Astrocyte (in vitro differentiated cells and primary cell): ENCODE results near the gene SH3BP2. TPM values are rescaled to one million over a fixed set of nuclear protein-coding genes. Genes with fewer than 3 reads are reported as not detected.
A peak's percentile ranks its signal among the peaks of the same experiment; 100 is the strongest.

Experiments used
- DNase-seq: peaks from one replicate; pipeline ENCODE4 v3.0.0-alpha.2; 2010; ENCODE audit warnings: low read depth
- FAIRE-seq: peaks from 2 replicates; lab custom pipeline; 2011; peaks lifted over from hg19 to GRCh38; lab: Jason Lieb, UNC
- H2AFZ ChIP-seq: 2 replicates; pipeline ENCODE4 v1.6.0; 2012; ENCODE audit warnings: low read depth, low read length, inconsistent platforms
- H3K27ac ChIP-seq: 2 replicates; pipeline ENCODE4 v1.5.1; 2011; ENCODE audit warnings: low read depth, low read length, inconsistent platforms
- H3K27me3 ChIP-seq: 2 replicates; pipeline ENCODE4 v1.6.0; 2011; ENCODE audit warnings: low read length, inconsistent platforms; ENCODE audit not compliant: insufficient read depth
- H3K36me3 ChIP-seq: 2 replicates; pipeline ENCODE4 v1.5.1; 2011; ENCODE audit warnings: low read length, inconsistent platforms; ENCODE audit not compliant: insufficient read depth
- H3K4me1 ChIP-seq: 2 replicates; pipeline ENCODE4 v1.5.1; 2011; ENCODE audit warnings: low read length, inconsistent platforms; ENCODE audit not compliant: insufficient read depth
- H3K4me2 ChIP-seq: 2 replicates; pipeline ENCODE4 v1.6.0; 2012; ENCODE audit warnings: low read length, inconsistent platforms
- H3K4me3 ChIP-seq: 2 replicates; pipeline ENCODE4 v1.5.1; 2011; ENCODE audit warnings: low read depth, mild to moderate bottlenecking, low read length, inconsistent platforms; ENCODE audit not compliant: insufficient read depth
- H3K79me2 ChIP-seq: 2 replicates; pipeline ENCODE4 v1.6.0; 2012; ENCODE audit warnings: mild to moderate bottlenecking, low read length, inconsistent platforms; ENCODE audit not compliant: insufficient read depth
- H3K9ac ChIP-seq: 2 replicates; pipeline ENCODE4 v1.6.0; 2012; ENCODE audit warnings: mild to moderate bottlenecking, low read length, inconsistent platforms
- H3K9me3 ChIP-seq: 2 replicates; pipeline ENCODE4 v1.5.1; 2012; ENCODE audit warnings: low read depth, mild to moderate bottlenecking, low read length, inconsistent platforms; ENCODE audit not compliant: insufficient read depth
- H4K20me1 ChIP-seq: 2 replicates; pipeline ENCODE4 v1.6.0; 2012; ENCODE audit warnings: low read length, inconsistent platforms; ENCODE audit not compliant: insufficient read depth
- H3K27ac Mint-ChIP-seq: one replicate; pipeline ENCODE4 v1.8.0; 2021; ENCODE audit warnings: mild to moderate bottlenecking, mixed read lengths; ENCODE audit not compliant: unreplicated experiment
- H3K27me3 Mint-ChIP-seq: one replicate; pipeline ENCODE4 v1.8.0; 2021; ENCODE audit warnings: low read depth, mixed read lengths; ENCODE audit not compliant: unreplicated experiment
- H3K36me3 Mint-ChIP-seq: one replicate; pipeline ENCODE4 v1.8.0; 2021; ENCODE audit warnings: low read depth, mixed read lengths; ENCODE audit not compliant: unreplicated experiment
- H3K4me1 Mint-ChIP-seq: one replicate; pipeline ENCODE4 v1.8.0; 2021; ENCODE audit warnings: low read depth, mixed read lengths; ENCODE audit not compliant: unreplicated experiment
- H3K4me3 Mint-ChIP-seq: one replicate; pipeline ENCODE4 v1.8.0; 2021; ENCODE audit warnings: mild to moderate bottlenecking, moderate library complexity, mixed read lengths; ENCODE audit not compliant: unreplicated experiment
- H3K9me3 Mint-ChIP-seq: one replicate; pipeline ENCODE4 v1.8.0; 2021; ENCODE audit warnings: mild to moderate bottlenecking, mixed read lengths; ENCODE audit not compliant: unreplicated experiment
- CTCF ChIP-seq: IDR thresholded peaks from 2 replicates; pipeline ENCODE4 v1.5.1; 2011; ENCODE audit warnings: low read depth, mild to moderate bottlenecking, inconsistent platforms, low read length, moderate library complexity; ENCODE audit not compliant: insufficient read depth
- EZH2 ChIP-seq: IDR thresholded peaks from 2 replicates; pipeline ENCODE4 v1.6.1; 2012; ENCODE audit warnings: mild to moderate bottlenecking, low read length, inconsistent platforms; ENCODE audit not compliant: insufficient read depth
- total RNA-seq: library from RNA; stranded (reverse); gene quantifications from 2 replicates; pipeline ENCODE4 v1.2.1, GENCODE V29; 2021

Gene SH3BP2
- total RNA-seq, 1 donor from 2014 or later: 33.7 TPM

- FAIRE-seq (no peak), DNase-seq (no peak)
- Histone ChIP-seq H3K27ac (no peak overlapping the region), H3K4me3 (no peak overlapping the region), H3K79me2 (peaks cover 20% of the 10 kb centered on the region), H3K4me1 (peaks cover 16% of the 10 kb centered on the region), H3K36me3 (no peaks in the 10 kb centered on the region), H2AFZ (no peak overlapping the region), H3K9me3 (no peaks in the 10 kb centered on the region), H3K4me2 (no peak overlapping the region), H3K9ac (no peak overlapping the region), H3K27me3 (no peaks in the 10 kb centered on the region), H4K20me1 (peaks cover 3% of the 10 kb centered on the region)
- H3K4me3 Mint-ChIP-seq: no peak overlapping the region
- H3K36me3 Mint-ChIP-seq: peaks cover 11% of the 10 kb centered on the region
- no peaks in the 10 kb centered on the region for H3K9me3 Mint-ChIP-seq
- H3K27me3 Mint-ChIP-seq: peaks cover 4% of the 10 kb centered on the region
- H3K27ac Mint-ChIP-seq: no peak overlapping the region
- peaks cover 7% of the 10 kb centered on the region for H3K4me1 Mint-ChIP-seq
- TF ChIP-seq EZH2 (no peak), CTCF (no peak)
Measured at GRCh38 chr4:2804449-2804972, 11.6 kb downstream of the SH3BP2 start.

DNA sequence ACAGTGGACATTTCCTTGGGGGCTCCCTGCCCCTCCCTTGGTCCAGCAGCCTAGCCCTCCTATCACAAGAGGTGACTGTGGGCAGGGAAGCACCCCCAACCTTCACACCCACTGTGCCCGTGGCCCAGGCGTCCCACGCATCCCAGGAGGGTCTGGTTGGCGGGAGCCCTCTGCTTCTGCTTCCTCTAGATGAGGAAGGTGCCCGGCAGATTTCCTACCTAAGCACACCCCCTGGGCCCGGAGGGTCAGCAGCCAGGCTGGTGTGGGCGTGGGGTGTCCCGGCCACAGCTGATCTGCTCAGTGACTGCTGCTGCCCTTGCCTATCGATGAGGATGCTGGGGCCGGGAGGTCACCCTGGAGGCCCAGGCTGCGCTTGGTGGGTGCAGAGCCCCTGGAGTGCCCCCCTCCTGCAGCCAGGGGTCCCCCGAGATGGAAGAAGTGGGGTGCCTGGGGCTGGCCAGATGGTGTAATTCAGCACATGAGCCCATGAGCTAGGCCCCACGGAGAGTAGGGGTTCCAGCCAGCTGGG is 12.2 kb downstream of the SH3BP2 start:
- H3K4me3 ChIP-seq: no peak overlapping the region
- TF ChIP-seq CTCF (no peak), EZH2 (no peak)
- no peak overlapping the region for H3K9ac ChIP-seq
- peaks cover 15% of the 10 kb centered on the region for H3K79me2 ChIP-seq
- Mint-ChIP-seq H3K4me1 (peaks cover 7% of the 10 kb centered on the region), H3K27me3 (peaks cover 4% of the 10 kb centered on the region), H3K36me3 (peaks cover 14% of the 10 kb centered on the region), H3K9me3 (no peaks in the 10 kb centered on the region), H3K27ac (peak overlapping the region; percentile 66), H3K4me3 (no peak overlapping the region)
- no peak overlapping the region for H3K27ac ChIP-seq
- H2AFZ ChIP-seq: no peak overlapping the region
- H3K4me2 ChIP-seq: no peak overlapping the region
- H3K4me1 ChIP-seq: peaks cover 15% of the 10 kb centered on the region
- H3K9me3 ChIP-seq: no peaks in the 10 kb centered on the region
- FAIRE-seq: no peak
- no peak for DNase-seq
- no peaks in the 10 kb centered on the region for H3K27me3 ChIP-seq
- peaks cover 3% of the 10 kb centered on the region for H4K20me1 ChIP-seq
- no peaks in the 10 kb centered on the region for H3K36me3 ChIP-seq

- no peak overlapping the region for H3K4me3 ChIP-seq
- FAIRE-seq (no peak), DNase-seq (no peak)
- peaks cover 4% of the 10 kb centered on the region for H3K27me3 Mint-ChIP-seq
- H3K4me1 Mint-ChIP-seq: peaks cover 4% of the 10 kb centered on the region
- H3K36me3 Mint-ChIP-seq: peaks cover 14% of the 10 kb centered on the region
- no peak overlapping the region for H2AFZ ChIP-seq
- H3K4me2 ChIP-seq: no peak overlapping the region
- no peak overlapping the region for H3K27ac Mint-ChIP-seq
- peaks cover 8% of the 10 kb centered on the region for H3K79me2 ChIP-seq
- no peak overlapping the region for H3K9ac ChIP-seq
- H3K9me3 ChIP-seq: no peaks in the 10 kb centered on the region
- no peaks in the 10 kb centered on the region for H3K9me3 Mint-ChIP-seq
- no peak overlapping the region for H3K4me3 Mint-ChIP-seq
- peaks cover 7% of the 10 kb centered on the region for H3K4me1 ChIP-seq
- H4K20me1 ChIP-seq: peaks cover 3% of the 10 kb centered on the region
- no peaks in the 10 kb centered on the region for H3K27me3 ChIP-seq
- no peaks in the 10 kb centered on the region for H3K36me3 ChIP-seq
- no peak overlapping the region for H3K27ac ChIP-seq
- TF ChIP-seq EZH2 (no peak), CTCF (no peak)
Measured at GRCh38 chr4:2805712-2806389, 13.0 kb downstream of the SH3BP2 start.
